Activated T-cell treated with anti-CD3 and anti-CD28 coated beads for 1 hour (primary cell): ENCODE data around the gene TSHR.
"Not testable (repeated sequence)": the region's sequence is repeated elsewhere in the genome, so short reads cannot be mapped to it uniquely, and the experiment has no call there.

Source experiments
- DNase-seq: peaks from one replicate; pipeline ENCODE4 v3.0.0-alpha.2; 2020; ENCODE audit warnings: low read depth

The TSHR gene

DNA sequence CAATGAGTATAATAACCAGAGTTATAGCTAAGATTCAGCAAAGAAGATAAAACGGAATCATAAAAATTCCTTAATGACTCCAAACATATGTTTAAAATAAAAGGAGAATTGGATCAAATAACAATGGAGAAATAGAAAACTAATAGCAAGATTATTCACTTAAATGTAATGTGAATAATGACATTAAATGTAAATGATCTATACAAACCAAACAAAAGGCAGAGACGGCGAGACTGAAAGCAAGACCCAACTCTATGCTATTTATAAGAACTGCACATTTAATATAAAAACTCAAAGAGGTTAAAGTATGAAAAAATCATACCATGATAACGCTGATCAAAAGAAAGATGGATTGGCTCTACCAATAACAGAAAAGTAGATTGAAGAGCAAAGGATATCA is 3.9 kb upstream of the TSHR start:
- DNase-seq, result no peak

DNA sequence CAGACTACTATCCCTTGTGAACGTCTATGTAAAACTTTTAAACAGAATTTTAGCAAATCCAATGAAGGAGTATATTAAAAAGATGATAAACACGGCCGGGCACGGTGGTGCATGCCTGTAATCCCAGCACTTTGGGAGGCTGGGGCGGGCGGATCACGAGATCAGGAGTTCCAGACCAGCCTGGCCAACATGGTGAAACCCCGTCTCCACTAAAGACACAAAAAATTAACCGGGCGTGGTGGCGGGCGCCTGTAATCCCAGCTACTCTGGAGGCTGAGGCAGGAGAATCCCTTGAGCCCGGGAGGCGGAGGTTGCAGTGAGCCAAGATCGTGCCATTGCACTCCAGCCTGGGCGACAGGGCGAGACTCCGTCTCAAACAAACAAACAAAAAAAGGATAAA is 2.2 kb upstream of the TSHR start:
- DNase-seq, result not testable (repeated sequence)

DNA sequence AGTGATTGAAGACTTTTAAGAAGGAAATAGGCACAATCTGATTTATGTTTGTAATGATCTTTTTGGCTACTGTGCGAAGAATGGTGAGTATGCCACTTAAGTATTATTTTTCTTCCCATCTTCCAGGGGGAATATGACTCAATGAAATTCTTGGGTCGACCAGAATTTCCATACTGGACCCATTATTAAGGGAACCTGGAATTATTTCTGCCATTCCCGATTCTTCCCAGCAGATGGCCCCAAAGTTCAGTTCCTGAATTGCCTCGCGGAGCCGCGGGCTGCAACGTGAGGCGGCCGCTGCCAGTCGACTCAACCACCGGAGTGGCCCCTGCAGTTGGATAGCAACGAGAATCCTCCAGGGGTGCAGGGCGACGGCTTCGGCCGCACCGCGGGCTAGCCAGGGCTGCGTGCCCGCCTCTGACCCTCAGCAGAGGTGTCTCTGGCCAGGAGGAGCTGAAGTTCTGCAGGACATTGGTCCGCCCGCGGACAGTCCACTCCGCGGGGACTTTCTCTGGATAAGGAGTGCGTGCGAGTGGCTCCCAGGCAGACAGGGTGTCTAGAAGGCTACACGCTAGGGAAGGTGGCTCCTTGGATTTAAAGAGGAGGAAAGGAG is 628 bp upstream of the TSHR start:
- DNase-seq, result peak; percentile 66

DNA sequence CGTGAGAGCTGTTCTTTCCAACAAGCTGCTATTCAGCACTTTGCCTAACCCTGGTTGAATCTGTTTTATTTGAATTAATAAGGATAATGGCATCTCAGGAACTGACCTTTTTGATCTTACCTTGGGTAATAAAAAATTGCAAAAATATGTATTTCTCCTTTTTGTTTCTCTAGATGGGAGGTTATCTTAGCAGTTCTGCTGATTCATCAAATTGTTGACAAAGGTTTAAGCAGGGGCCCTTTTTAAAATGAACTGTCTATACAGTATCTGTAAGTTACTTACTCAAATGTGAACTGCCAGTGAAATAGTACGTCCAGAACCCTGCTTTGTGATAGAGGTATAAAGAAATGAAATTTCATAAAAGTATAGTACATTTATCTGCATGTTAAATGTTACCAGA is 681 bp downstream of the TSHR start:
- DNase-seq, result no peak

DNA sequence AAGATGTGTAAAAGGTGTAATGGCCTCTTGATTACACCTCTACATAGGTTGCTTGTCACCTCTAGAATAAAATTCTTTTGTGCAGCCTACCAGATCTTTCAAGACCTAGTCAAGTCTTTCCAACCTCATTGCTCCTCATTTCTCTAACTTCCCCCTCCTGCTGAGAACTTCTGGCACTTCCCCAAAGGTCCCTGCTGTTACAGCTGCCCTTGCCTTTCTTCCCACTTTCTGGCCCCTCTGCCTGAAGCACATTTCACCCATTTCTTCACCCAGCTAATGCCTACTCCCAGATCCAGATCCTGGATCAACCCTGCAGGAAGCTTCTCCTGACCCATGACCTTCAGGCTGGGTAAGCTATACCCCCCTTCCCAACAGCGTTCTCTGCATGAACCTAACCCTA is 1.5 kb downstream of the TSHR start:
- DNase-seq, result no peak

DNA sequence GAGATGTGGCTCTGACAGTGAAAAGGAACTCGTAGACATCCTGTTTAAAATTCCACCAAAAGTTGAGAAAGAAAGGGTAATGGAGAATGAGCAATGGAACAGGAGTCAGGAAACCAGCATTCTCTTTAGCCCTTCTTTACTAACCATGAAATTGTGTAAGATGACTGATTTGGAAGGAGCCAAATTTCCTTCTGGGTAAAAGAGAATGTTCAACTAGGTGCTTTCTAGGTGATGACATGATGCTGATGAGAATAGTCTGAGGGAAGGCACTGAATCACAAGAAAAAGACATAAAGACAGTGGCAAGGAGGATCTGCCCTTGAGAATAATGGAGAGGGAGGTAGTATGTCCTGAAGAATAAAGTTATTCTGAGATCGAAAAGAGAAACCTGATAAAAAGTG is 2.2 kb downstream of the TSHR start:
- no peak for DNase-seq

DNA sequence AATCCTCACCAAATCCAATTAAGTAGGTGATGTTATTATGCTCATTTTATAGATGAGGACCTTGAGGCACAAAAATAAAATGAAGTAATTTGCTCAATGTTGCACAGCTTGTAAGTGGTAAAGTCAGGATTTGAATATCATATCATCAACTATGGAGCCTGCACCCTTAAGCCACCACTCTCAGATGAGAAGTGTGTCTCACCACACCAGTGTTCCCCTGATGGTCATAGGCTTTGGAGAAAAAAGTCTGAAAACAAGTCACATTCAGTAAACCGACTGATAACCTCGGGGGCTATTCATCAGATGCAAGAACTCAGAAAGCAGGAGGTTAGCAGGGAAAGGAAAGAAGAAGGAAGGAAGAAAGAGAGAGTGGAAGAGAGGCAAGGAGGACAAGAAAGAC is 2.8 kb downstream of the TSHR start:
- no peak for DNase-seq

DNA sequence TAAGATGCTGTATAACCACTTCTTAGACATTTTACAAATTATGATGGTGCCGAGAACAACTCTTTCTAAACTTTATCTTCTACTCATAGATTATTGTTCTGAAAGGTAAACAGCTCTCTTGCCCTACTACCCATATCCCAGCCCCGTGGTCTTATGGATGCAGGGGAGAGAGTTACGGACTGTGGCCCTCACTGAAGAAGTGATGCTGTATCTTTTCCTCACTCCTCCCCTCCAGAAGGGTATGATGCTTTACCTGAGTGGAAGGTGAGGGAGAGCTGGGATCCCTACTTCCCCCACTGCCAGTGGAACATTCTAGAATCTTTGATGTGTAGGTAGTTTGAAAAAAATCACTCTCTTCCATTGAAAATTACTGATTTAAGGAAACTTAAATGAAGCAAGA is 3.5 kb downstream of the TSHR start:
- DNase-seq, result no peak

DNA sequence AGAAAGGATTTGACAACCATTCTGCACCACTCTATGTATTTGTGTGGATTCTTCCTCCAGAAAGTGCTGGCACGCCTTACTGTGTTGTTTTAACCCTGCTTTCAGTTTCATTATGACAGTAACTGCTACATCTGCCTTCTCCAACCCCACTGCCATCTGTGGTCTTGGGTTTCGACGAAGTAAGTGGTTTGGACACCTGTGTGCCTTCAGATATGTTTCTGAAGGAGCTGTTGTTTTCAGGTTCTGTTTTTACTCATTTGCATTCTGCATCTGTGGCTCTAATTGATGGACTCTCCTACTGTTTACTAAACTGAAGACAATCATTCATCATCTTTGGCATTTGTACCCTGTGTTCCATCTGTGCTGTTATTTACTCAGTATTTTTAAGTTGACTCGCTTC is 4.1 kb downstream of the TSHR start:
- DNase-seq, result peak; percentile 25

DNA sequence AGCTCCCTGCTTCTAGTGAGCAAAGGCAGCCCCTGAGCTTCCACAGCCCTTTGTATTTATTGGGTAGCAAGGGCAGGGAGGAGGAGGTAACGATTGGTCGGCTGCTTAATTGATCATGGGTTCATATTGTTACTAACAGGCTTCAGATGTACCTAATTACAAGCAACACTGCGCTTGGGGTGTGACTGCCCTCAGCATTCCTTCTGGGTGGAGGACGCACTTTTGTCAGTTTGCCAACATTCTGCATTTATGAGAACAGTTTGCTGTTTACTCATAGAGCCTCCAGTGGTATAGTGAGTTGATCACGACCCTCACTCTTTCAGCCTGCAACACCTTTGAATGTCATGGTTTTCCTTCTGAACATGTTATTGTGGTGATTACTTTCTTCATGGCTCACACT is 9.6 kb downstream of the TSHR start:
- DNase-seq, result no peak

DNA sequence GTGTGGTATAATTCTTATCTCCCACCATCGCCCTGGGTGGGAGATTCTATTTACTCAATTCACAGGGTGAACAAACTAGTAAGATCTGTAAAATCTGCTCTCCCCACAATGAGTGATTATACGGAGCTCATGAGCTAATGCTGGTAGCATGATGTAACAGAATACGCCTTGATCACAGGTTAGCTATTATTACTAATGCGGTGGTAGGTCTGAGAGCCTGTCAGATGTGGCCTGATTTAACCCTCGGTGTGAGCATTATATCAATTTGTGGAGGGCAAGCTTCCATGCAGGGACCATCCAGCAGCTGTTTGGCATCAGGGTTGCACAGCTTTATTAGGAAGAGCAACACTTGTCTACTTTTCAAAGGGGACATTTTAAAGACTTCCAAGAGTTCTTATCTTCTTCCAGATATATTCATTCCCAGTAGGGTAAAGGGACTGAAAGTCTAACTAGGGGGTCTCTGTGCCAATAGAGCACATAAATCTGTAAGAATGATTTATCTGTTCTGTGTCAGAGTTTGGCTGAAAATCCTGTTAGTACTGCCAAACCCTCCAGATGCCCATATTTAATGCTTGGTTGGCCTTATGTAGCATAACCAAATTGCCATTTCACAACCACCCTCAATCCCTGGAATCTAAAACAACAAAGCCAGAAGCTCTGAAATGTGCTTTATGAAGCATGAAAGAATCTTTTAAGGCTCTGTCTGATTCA is 18.7 kb downstream of the TSHR start:
- DNase-seq, result no peak

DNA sequence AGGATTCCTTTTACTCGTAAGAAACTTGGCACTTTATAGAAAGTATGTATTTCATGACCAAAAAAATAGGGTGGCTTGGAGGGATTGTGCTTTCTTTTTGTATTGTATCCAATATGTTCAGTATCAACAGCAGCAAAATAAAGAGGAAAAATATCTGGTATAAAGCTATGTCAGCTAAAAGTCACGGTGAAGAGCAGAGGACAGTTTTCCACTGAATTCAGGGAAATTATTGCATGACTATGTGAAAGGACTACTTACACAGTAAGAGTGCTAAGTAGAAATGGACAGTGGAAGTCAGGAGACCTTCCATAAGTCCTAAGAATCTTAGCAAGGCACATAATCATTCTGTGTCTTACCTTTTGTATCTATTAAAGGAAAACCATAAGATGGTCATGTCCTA is 19.3 kb downstream of the TSHR start:
- DNase-seq, result no peak

DNA sequence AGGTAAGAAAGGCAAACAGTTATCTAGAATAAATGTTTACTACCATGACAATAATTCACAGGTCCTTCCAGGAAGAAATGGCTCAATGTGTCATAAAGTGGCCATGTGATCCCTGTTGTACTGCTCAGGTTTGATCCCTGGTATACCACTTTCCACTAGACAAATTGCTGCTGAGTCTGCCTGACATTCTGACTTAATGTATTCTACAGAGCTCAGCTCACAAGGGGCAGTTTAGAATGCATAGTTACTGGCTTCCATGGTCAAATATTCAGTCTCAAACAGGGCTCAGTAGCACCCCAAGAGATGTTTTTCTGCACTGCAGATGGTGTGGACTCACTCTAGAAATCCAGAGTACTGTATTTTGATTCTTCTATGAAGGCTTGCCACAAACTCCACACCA is 21.8 kb downstream of the TSHR start:
- DNase-seq, result no peak

DNA sequence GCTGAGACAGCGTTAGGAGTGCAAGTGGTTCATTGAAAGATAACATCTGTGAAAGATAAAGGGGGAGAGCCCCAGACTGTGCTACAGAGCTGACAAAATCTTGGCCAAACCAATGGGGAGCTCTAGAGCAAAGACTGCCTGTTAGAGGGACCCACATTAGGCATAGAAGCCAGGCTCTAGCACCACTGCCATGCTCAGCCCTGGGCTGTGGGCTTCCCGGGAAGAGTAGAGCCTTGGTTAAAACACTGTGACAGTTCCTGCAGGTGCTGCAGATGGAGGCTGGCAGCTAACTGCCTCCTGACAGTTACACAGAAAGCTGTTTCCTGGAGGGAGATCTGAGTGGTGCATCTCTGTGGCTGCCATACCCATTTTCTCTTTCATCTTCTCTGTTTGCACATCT is 23.0 kb downstream of the TSHR start:
- DNase-seq, result no peak

DNA sequence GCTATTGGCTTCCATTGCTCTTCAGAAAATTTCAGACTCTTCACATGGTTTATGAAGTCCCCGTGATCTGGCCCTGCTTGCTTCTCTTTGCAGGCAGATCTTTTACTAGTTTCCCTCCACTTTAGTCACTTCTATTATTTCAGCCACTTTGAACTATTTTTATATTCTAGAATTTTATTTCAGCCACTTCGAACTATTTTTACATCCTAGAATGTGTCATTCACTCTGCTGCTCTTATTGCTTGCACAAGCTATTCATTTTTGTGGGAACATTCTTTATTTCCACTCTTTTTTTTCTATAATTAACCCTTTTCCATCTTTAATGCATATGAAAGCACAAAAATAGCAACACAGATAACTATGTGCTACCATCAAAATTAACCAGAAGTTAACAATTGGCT is 24.5 kb downstream of the TSHR start:
- no peak for DNase-seq

DNA sequence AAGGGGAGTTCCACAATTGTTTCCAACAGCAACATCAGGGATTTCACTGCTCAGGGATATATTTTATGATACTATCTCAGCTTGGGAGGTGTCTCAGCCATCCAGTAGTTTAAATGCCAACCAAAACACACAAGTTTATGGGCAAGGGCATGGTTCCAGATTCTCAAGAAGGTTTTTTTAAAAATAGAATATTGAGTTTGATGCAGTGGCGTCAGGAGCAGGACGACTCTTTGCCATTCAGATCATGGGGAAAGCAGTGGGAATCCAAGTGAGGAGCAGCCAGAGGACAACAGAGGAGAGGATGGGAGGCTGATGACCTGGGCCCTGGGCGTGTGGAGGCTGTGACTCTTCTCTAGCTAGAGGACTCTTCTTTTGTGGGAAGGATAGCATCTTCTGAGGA is 25.7 kb downstream of the TSHR start:
- DNase-seq, result no peak

DNA sequence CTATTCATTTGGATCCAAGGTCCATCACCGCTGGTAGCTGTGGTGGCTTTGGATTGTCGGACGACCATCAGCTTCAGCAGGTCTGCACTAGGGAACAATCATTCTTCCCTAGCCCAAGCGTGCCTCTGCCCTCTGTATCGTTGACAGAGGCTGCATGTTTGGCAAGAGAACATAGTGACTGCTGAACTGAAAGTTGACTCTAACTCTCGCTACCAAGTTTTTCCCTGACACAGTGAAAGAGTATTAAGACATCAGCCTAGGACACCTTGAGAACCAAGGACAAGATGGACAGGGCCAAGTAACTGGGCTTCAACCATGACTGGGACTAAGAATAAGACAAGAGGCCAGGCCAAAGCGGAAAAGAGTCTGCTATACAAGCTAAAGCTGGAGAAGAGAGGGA is 26.3 kb downstream of the TSHR start:
- no peak for DNase-seq

DNA sequence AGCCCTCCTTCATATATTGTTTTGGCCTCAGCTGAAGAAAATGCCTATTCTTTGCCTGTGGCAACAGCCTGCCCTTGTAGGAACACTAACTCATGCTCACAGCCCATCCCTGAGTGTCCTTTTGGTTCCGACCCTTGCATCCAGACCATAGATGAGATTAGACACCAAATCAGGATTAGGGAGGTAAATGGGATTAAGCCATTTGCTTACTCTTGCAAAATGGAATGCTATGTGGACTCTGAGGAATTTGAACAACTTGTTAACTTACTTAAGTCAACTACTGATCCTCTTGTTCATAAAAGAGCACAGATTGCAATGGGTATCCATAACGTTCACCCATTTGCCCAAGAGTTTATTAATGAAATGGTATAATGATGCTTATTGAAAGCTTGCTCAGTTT is 27.3 kb downstream of the TSHR start:
- DNase-seq, result no peak

DNA sequence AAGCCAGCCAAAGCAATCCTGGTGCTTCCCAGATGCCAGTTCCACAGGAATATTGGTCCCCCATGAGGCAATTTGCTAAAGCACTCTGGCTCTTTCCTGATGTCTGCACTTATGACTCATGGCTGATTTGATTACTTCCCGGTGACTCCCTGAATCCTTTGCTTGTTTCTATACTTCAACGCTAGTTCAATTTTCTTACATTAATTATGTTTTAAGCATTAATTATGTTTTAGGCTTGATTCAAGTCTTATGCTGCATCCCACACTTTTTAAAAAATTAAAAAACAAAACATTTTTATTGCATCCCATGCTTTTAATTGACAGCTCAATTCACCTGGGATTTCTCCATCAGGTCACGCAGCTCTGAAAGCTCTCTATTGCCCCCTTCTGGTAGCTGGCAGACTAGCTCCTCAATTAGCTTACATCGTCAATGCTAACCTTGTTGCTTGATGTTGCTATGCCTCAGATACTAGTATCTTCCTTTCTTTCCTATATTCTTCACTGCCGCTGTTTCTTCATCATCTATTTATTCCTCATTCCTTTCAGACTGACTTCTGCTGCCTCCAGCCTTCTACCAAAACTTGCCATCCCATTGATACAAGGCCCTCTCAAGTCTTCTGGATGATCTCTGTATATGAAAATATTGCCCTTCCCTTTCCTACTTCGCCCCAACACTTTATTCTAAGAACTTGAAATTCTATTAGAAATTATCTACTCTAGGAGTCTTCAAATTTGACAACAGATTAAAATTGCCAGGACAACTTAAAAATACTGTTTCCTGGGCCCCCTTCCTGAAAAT is 32.0 kb downstream of the TSHR start:
- DNase-seq, result peak; percentile 48

DNA sequence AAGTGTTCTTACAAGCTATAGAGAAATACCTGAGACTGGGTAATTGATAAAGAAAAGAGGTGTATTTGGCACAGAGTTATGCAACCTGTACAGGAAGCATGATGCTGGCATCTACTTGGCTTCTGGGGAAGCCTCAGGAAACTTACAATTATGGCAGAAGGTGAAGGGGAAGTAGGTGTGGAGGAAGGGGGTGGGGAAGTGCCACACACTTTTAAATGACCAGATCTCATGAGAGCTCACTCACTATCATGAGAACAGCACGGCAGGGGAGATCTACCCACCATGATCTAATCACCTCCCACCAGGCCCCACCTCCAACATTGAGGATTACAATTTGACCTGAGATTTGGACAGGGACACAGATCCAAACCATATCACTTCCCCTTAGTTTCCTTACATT is 32.8 kb downstream of the TSHR start:
- DNase-seq, result no peak

DNA sequence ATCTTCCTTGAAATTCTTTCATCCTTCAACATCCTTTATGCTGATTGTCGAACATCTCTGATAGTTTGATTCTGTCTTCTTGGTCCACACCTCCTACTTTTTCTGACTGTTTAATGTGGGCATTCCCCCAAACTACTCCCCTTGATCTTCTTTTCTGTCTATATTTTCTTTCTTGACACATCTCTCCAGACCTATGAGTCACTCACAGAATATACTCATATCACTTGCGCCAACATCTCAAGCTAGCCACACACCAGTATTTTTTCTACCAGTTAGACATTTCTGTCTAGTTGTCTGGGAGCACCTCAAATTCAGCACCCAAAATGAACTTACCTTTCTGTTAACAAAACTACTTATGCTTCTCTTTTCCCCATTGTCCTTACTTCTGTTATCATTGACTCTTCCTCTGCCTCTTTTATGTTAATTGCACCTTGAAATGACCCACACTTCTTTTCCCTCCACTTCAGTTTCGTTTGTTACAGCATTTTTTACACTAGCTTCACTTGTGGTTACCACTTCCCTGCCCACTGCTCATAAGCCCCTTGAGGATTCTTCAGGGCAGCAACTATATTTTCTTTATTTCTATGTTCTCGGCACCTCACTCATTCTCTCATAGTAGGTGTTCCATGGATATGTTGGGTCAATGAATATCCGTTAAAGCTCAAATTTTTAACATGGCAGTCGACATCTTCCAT is 33.5 kb downstream of the TSHR start:
- no peak for DNase-seq

DNA sequence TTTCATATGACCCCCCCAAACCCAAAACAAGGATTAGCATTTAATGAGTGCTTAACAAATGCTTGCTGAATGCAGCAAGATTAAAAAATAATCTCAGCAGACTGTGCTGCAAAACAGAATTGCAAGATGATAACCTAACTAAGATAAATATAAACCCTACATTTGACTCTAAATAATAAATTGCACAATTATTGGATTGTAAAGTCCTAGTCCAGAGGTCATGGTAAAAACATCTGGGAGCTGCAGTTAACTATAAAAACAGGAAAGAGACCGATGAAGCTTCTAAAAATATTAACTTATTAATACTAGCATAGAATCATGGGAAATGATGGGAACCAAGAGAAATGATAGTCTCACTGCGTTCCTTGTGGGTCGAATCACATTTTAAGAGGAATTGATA is 37.2 kb downstream of the TSHR start:
- no peak for DNase-seq
